CD4-positive, alpha-beta T cell treated with Interleukin-6 at 100 ng/mL for 8 hours (primary cell): ENCODE measurements around the gene PDLIM1.
A peak's percentile ranks its signal among the peaks of the same experiment; 100 is the strongest.

ENCODE experiments used
- DNase-seq: peaks from one replicate; pipeline ENCODE4 v3.0.0-alpha.2; 2020; ENCODE audit warnings: mixed read lengths, low spot score

Gene PDLIM1

DNA sequence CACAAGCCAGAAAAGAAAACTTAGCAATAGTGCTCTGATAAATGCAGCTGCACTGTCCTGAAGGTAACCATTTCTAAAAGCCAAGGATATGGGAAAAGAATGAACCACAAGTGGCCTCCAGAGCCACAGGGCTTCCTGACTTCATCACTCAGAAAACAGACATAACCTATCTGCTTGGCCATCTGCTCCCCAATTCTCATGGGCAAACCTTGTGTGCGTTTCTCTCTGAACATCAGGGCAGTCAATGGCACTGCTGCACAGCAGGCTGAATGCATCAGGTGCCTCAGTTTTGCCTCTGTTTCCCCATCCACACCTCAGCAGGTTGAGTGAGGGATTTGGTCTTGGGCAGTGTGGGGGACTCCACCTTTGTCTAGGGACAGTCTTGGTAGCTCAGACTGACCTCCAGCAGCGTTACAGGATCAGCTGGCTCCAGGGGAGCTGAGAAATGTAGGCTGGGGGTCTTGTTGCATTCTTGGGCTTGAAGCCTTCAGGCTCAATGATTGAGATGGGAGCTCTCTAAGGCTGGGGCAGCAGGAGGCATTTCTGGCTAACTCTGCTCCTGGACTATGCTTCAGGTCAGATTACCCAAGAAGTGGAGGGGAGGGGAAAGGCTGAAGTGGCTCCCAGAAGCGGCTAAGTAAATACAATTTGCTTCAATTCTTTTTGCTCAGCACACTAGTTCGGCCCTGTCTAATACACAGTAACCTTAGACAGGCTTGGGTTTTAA is 23.6 kb upstream of the PDLIM1 start:
- DNase-seq, result no peak

DNA sequence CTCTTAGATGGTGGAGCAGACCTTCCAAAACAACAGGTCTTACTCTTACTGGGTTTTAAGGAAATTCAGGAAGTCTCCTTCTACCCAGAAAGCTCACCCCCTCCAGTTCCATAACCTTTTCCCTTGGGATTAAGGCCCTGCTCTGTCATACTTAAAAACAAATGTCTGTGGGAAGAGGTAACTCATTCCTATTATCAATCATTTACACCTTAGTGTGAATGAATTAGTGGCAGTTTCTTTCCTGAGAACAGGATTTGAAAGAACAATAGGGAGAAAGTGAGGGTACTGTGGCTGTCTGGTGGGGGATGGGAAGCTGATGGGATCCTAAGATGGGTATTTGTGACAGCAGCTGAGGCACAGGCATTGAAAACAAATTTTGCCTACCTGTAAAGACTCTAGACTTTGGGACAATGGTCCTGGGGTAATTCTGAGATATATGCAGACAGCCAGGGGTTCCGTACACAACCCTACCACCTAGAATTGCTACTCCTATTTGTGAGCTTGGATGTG is 22.2 kb upstream of the PDLIM1 start:
- DNase-seq, result no peak

DNA sequence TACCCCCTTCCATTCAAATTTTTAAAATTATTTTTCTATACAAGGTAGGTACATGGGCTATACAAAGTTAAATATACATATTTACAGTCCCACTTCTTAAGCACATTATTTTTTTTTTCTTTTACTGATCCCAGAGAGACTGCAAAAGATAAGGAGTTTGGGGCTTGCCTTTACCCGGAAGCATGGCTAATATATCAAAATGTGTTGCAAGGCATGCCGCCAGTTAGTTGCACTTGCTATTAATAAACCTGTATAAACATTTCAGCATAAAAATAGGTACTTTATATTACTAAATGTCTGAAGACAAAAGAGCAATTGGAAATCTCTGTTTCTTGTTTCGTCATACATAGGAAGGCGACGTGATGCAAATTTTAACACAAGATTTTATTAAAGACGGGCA is 21.5 kb upstream of the PDLIM1 start:
- DNase-seq, result no peak

DNA sequence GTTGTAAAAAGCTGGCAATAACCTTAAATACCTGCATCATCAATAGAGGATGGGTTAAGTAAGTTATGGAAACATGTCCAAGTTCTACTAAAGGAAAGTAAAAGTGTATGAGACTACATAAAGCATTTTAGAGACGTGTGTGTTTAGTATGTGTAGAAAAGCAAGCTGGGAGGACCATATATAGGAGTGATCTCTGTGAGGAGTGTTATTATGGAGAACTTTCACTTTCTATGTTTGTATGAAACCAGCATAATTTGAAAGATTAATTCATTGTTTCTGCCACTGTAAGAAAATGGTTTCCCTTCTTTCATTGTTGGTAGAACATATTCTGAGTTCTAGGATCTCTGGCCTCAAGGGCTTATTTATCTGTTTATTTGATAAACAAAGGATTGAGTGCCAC is 19.2 kb upstream of the PDLIM1 start:
- no peak for DNase-seq

DNA sequence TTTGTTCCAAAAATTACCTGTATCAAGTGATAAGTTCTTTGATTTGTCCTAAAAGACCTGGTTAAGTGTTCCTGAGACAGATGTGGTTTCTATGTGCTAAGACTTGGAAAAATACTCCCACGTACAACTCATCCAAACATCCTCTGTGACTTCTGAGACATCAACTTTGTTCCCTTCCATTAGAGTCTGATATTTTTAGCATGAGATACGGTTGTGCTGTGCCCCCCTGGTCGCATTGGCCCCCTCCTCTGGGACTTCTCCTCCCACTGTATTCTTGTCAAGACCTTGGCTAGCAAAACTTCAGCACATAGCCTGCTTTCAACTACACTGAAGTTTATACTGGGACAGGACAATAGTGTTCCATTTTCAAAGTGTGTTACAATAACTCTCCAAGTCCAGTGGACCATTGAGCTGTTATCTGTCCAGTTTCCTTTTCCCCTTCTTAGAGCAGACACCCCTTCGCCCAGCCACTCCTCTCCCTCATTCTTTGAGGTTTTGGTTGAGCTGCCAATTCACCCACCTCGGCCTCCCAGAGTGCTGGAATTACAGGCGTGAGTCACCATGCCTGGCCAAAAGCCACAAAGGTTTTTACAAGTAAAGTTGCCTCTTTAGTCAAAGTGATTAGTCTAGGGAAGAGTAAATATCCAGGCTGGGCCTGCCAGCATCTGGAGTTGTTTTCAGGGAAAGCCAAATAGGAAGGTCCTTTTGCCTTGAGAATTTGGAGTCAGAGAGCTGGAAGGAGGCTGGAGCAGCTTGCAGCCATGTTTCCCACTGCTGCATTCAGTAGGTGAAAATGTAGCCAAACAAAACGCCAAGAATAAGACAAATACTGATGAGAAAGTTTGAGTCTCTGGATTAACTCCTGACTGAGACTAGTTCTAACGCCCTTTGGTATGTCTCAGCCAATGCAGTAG is 17.8 kb upstream of the PDLIM1 start:
- DNase-seq, result no peak

DNA sequence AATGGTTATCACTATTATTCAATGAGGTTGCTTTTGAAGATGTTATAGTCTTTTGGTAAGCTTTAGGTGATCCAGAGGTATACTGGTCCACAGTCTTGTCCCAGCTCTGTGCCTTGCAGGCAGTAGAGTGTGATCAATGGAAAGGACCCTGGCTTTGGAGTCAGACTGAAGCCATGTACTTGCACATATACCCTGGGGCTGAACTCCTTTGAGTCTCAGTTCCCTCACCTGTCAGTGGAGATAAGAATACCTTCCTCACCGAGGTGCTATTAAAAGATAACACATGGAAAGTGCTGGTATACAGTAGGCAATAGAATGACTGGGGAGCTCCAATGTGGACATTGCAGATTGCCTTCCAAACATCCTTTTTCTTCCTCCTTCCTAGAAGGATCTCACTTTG is 16.0 kb upstream of the PDLIM1 start:
- no peak for DNase-seq

DNA sequence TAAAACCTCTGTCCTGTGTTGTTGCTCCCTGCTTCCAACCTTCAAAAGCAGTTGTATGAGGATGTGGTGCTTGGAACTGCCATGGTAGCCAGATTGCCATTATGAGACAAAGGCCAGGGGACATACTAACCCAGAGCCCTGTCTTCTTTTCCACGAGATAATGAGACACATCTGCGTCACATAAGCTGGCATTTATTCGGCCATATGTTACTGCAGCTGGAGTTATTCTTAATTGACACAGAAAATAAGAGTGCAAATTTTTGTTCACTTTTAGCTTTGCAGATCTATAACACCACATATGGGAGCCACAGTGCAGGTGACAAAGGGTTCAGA is 15.5 kb upstream of the PDLIM1 start:
- DNase-seq, result no peak

DNA sequence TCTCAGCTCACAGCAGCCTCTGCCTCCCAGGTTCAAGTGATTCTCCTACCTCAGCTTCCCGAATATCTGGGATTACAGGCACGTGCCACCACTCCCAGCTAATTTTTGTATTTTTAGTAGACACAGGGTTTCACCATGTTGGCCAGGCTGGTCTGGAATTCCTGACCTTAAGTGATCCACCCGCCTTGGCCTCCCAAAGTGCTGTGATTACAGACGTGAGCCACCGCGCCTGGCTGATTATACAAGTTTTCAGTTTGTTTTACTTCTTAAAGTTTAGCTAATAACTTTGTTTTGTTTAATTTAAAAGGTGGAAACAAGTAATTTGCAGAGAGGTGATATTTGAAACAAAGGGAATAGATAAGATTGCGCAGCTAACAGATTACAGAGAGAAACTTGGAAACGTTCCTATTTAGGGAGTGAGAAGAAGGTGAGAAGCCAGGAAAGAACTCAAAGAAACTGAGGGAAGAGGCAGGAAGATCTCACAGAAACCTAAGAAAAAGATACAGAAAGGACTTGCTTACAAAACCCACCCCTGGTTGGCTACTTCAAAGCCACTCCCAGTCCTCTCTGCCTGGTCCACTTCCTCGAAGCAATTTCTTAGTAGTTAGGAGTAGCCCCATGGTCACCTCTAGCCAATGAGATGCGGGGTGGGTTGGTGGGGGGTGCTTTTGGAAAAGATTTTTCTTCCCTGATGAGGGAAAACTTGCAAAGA is 15.0 kb upstream of the PDLIM1 start:
- DNase-seq, result no peak

DNA sequence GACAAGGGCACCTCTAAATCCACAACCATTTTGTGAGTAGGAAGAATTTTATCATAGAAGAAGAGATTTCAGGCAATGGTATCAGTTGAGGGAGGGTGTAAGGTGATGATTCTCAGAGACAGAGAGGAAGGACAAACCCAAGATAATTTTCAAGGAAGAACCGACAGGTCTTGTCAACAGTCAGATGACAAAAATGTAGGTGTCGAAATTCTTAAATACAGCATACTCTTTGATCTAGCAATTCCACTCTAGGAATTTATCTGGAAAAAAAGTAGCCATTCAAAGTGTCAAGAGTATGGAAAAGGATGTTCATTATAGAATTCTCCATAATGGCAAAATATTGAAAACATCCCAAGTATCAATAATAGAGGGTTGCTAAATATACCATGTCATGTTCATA is 14.2 kb upstream of the PDLIM1 start:
- no peak for DNase-seq

DNA sequence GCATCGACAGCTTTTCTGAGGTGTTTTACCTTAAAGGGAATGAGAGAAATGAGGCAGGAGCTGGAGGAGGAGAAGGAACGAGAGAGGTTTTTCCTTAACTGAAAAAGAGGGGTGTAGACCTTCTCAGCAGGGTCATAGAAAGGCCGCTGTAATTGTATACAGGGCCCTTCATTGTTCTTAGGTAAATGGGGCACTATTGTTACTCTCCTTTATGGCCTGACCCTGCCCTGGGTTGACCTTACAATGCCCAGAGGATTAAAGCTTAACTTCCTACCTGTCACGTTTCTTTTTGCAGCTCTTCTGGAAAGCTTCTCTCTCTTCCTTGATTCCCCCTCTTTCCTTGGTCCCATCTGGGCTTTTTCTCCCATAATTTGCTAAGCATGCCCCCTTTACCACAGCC is 13.7 kb upstream of the PDLIM1 start:
- DNase-seq, result no peak

DNA sequence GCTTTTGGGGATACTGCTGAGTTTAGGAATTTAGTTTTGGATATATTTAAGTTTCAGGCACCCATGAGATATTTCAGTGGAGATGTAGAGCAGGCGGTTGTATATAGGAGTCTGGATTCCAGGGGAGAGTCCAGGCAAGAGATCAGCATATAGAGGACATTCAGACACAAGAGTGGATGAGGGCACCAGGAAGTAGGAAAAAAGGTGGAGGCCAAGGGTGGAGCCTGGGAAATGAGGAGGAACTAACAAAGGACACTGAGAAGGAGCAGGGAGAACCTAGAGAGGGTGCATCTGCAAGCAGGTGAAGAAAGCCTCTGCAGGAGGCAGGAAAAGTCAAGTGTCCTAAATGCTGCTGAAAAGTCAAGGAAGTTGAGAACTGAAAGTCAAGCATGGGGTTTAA is 13.1 kb upstream of the PDLIM1 start:
- DNase-seq, result no peak

DNA sequence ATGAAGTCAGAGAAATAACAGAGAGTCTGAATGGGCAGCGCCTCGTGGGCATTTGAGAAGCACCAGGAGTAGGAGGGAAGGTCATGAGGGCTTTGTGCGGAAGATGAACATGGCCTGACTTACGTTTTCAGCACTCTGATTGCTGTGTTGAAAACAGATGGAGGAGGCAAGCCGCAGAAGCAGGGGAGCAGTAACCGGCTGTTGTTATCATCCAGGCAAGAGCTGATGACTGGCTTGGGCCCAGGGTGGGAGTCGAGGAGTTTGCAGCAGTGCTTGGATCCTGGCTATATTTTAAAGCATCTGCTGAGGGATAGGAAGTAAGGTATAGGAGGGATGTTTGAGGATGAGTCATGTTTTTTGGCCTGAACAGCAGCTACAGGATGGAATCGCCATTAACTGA is 12.7 kb upstream of the PDLIM1 start:
- no peak for DNase-seq

DNA sequence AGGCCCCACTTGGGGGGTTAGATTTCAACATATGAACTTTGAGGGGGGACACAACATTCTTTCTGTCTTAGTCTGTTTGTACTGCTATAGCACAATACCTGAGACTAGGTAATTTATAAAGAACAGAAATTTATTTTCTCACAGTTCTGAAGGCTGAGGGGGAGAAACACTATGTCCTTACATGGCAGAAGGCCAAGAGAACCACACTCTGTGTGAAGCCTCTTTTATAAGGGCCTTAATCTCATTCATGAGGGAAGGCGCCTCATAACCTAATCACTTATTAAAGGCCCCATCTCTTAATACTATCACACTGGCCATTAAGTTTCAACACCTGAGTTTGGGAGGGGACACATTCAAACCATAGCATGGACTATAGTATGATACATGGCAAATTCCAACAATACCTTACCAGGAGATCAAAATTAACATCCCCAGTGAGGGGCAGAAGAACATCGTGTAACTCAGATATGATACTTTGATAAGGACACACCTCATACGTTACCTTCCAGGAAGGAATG is 9.3 kb upstream of the PDLIM1 start:
- no peak for DNase-seq

DNA sequence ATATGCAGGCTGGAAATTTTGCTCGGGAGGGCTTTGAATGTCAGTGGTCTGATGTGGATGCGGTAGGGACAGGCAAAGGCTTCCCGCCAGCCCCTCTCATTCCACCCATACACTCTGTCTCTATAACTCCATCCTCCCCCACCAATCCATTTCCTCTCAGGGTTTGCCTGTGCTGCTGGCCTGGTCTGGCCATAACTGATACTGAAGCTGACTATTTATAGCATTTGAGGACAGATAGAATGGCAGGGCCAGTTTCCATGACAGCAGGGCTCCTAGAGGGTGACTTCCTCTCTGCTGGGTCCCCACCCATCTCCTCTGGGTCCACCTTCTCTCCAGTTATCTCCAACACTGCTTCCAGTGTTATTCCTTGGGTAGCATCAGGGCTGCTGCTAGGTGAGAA is 6.6 kb upstream of the PDLIM1 start:
- no peak for DNase-seq

DNA sequence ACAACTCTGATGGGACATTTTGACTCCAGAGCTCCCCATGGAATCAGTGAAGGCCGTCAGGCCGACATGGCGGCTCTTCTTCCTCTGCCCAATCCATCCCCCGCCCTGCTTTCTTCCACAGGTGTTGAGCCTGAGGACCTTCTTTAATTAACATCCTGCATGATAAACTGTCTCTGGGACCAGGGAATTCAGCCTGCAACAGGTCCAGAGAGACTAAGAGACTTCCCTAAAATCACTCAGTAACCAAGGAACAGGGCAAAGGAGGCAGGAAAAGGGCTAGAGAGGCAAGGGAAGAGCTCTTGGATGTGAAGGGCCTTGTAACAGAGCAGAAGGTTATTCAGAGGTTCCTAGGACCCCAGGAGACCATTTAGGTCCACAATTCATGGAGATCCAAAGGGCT is 6.0 kb upstream of the PDLIM1 start:
- no peak for DNase-seq

DNA sequence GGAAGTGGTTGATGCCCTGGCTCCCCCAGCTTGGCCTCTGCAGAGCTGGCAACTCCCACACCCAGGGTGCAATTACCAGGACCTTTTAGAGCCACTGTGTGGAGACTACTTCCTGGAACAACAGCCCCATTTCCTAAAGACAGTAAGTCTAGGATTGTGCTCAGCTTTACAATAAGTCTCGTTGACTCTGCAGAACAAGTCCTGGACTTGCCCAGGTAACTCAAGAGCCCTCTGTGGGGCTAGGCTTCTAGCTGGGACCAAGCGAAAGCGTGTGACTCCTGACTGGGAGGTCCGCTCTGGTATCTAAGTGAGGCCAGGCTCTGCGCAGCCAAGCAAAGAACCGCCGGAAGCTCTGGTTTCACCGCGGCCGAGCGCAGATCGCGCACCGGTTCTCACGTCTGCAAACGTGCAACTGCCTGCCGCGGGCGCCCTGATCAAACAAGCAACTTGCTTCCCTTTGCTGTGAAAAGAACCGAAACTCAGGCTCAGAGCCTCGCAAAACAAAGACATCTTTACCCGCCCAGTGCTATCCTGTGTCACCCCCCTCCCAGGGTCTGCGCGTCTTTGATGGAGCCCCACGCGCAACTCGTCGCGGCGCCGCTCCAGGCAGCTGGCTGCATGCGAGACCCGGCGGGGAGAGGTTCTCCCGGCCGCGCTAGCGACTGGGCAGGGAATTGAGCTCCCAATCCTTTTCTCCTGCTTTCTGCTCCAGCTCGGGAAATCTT is 4.4 kb upstream of the PDLIM1 start:
- DNase-seq, result peak; percentile 7

DNA sequence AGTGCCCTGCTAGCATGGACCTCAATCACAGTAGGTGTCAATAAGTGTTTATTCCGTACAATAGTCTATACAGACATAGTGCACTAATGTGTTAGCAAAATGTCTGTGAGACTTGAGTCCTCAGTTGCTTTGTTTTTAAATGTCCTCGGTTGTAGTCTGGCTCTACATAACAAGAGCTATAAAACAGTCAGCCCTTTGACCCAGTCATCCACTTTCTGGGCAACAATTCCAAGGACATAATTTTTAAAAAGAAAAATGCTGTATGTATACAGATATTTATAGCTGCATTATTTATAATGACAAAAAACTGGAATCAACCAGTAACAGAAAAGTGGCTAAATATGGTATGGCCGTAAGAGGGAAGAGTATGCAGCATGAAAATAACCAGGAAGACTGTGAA is 2.8 kb upstream of the PDLIM1 start:
- no peak for DNase-seq

DNA sequence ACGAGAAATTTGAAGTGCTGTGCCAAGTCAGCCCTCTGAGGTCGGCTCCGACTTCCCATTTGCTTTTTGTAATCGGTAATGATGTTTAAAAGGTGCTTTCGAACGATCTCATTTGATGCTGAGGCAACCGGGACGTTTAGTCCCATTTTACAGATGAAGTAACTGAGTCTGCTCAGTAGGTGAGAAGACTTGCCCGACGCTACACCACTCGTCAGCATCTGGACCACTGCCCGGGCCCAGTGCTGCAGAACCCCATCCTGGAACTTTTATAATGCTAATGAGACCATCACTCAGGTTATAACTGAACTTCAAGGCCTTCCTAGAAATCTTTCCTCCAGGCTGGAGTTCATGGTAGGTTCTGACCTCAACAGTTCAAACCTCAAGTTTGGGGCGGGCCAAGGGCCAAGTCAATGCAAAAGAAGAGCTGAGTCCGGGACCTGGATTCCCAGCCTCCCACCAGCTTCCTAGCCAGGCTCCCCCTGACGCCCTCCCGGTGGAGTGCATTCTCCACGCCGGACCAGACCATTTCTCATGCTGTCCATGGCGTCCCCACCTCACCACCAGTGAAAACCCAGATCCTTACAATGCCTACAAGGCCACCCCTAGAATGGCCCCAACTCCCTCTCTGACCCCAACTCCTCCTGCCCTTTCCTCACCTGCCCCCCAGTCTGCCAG is 699 bp upstream of the PDLIM1 start:
- no peak for DNase-seq

DNA sequence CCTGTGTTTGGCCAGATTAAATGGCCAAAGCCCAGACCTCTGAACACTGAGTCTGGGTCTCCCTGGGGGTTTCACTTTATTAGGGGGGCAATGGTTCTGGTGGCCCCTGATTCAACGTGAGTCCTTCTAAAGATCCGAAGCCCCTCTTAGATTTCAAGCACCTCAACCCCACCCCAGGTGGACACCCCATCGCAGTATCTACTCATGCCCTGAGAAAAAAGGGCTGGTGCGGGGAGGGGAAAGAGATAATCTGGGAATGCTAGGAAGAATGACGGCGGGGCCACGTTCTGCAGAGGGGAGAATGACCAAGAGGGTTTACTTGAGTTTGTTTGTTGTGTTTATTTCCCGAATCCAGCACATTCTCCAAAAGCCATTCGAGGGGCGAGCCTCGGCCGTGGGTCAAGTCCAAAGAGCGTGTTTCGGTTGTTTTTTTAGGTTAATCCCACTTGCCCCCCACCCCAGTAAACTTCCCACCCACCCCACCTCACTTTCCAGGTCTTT is 832 bp downstream of the PDLIM1 start:
- no peak for DNase-seq

DNA sequence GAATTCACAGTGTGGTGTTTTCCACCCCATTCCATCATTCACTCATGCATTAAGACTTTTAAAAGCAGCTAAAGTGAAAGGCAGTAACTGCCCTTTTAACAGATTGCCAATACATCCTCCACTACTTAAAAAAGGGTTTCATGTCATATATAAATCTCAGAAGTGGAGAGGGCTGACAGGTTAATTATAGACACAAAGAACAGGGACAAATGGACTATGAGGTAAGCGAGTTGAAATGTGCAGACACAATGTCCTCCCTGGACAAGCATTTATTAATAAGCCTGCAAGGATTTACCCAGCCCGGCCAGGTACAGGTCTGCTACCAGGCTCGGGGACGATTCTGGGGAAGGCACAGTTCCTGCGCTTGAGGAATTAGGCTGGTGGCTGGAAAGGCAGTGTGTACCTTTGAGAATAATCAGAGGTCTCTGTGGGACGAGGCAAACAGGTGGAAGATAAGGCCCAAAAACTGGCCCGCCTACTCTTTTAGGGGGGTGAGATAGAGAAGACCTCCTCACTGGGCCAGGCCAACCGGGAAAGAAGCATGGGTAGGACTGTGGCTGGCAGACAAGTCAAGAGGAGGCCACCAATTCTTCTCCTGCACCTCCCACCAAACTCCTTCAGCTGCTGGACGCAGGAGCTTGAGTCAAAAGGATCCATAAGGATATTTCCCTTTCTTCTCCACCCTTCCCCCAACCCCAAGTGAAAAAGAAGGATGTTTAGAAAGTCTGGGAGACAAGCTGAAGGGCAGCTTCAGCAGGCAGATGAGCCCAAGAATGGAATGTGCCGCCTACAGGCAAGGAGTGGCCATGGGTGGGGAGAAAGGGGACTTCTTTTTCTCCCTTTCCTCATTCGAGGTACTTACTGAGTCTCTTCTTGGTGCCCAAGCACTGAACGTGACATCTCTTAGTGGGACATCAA is 1.5 kb downstream of the PDLIM1 start:
- no peak for DNase-seq
